HepG2 (cell line): Measurements from ENCODE around the gene LRP1B. TPM values are rescaled to one million over a fixed set of nuclear protein-coding genes. Genes with fewer than 3 reads are reported as not detected.

ENCODE experiments used
- ATAC-seq: fragments of 200-7000 bp; cut with Tn5 transposase; 3 replicates; pipeline ENCODE4 v1.9.1; 2020; ENCODE audit warnings: mild to moderate bottlenecking, moderate library complexity
- BruUV-seq: library from RNA; stranded (reverse); fragments of 400-500 nt; replicated peaks from 2 replicates; lab custom pipeline; 2021; lab: Mats Ljungman, UMichigan
- CTCF ChIA-PET: fragments of 300-600 bp; formaldehyde crosslinking; extraction: SDS; loops from one replicate; lab custom pipeline; 2021; ENCODE audit warnings: low total read pairs, inconsistent platforms, low intra/inter-chr PET ratio; lab: Yijun Ruan, JAX
- POLR2A ChIA-PET: fragments of 350-600 bp; sonication (Branson Sonifier 250); formaldehyde crosslinking; loops from one replicate; lab custom pipeline; 2020; ENCODE audit warnings: antibody characterized with exemption, inconsistent platforms; lab: Yijun Ruan, JAX
- DNase-seq: peaks from one replicate; pipeline ENCODE4 v3.0.0-alpha.2; 2015; ENCODE audit warnings: low spot score
- FAIRE-seq: peaks from 3 replicates; lab custom pipeline; 2011; peaks lifted over from hg19 to GRCh38; lab: Jason Lieb, UNC
- H2AFZ ChIP-seq: one replicate; pipeline ENCODE4 v1.6.1; 2011; ENCODE audit warnings: low read length, inconsistent platforms
- H3K27ac ChIP-seq: fragments of 300-600 bp; 3 replicates; pipeline ENCODE4 v1.8.0; 2011; ENCODE audit warnings: mixed run types, mild to moderate bottlenecking, mixed read lengths, low read length, inconsistent platforms; ENCODE audit not compliant: insufficient read depth; ENCODE audit errors: extremely low read length
- H3K27me3 ChIP-seq, 2 experiments: fragments of 200-600 bp in 1 of 2; 2 replicates in 1 of 2; 3 replicates in 1 of 2; pipeline versions ENCODE4 v1.6.0 to v1.8.0; 2011; ENCODE audit warnings: low read length in 2 of 2, mild to moderate bottlenecking in 2 of 2, moderate library complexity in 2 of 2, inconsistent platforms in 1 of 2; ENCODE audit not compliant: insufficient read depth in 2 of 2, control insufficient read depth in 1 of 2
- H3K36me3 ChIP-seq, 2 experiments: fragments of 200-600 bp in 1 of 2; replicated peaks in 1 of 2; 2 replicates in 1 of 2; 3 replicates in 1 of 2; pipeline versions ENCODE4 v1.5.1 to v1.8.0; 2011; ENCODE audit warnings: low read length in 2 of 2, inconsistent platforms in 1 of 2; ENCODE audit not compliant: insufficient read depth in 2 of 2, control insufficient read depth in 1 of 2
- H3K4me1 ChIP-seq: 2 replicates; pipeline ENCODE4 v1.5.1; 2012; ENCODE audit warnings: low read length, inconsistent platforms; ENCODE audit not compliant: insufficient read depth
- H3K4me2 ChIP-seq: 2 replicates; pipeline ENCODE4 v1.6.0; 2011; ENCODE audit warnings: low read depth, low read length, inconsistent platforms
- H3K4me3 ChIP-seq, 3 experiments: fragments of 200-600 bp in 1 of 3; sonication (generic), shearing (Covaris generic) in 1 of 3; replicated peaks in 1 of 3; 2 replicates each; pipeline ENCODE4 v1.5.1; 2011 to 2016; ENCODE audit warnings: low read length in 3 of 3, inconsistent platforms in 2 of 3, low read depth in 2 of 3, mild to moderate bottlenecking in 2 of 3, control low read depth in 1 of 3, mixed read lengths in 1 of 3; ENCODE audit not compliant: insufficient read depth in 1 of 3
- H3K79me2 ChIP-seq: one replicate; pipeline ENCODE4 v1.6.1; 2011; ENCODE audit warnings: low read length, inconsistent platforms; ENCODE audit not compliant: insufficient read depth
- H3K9ac ChIP-seq: 2 replicates; pipeline ENCODE4 v1.6.0; 2011; ENCODE audit warnings: mild to moderate bottlenecking, low read depth, low read length, inconsistent platforms; ENCODE audit not compliant: insufficient read depth
- H3K9me3 ChIP-seq: 2 replicates; pipeline ENCODE4 v1.5.1; 2012; ENCODE audit warnings: mild to moderate bottlenecking, low read length
- H4K20me1 ChIP-seq: 2 replicates; pipeline ENCODE4 v1.6.0; 2011; ENCODE audit warnings: inconsistent platforms, mild to moderate bottlenecking, low read length, moderate library complexity; ENCODE audit not compliant: insufficient read depth
- CEBPB ChIP-seq: IDR thresholded peaks from 2 replicates; pipeline ENCODE4 v1.6.1; 2011; ENCODE audit warnings: low read depth, low read length, improper control_type of control experiment, borderline replicate concordance
- HNF4A ChIP-seq: sonication (generic); formaldehyde crosslinking; IDR thresholded peaks from 2 replicates; pipeline ENCODE4 v1.4.0; 2020; ENCODE audit warnings: missing genetic modification reagents
- ZNF709 ChIP-seq: sonication (generic); formaldehyde crosslinking; IDR thresholded peaks from 2 replicates; pipeline ENCODE4 v1.5.0; 2020; ENCODE audit warnings: mild to moderate bottlenecking, missing genetic modification reagents
- WGBS: methylation state at CpG from one replicate; pipeline ENCODE4 v1.1.6; 2017; ENCODE audit warnings: low lambda C conversion rate; 5-methylcytosine and 5-hydroxymethylcytosine counted together
- in situ Hi-C: cut with HindIII; loops from 2 replicates; pipeline ENCODE4 v1.10.0; 2017; ENCODE audit warnings: low pct_unique_long_range_greater_than_20kb; ENCODE audit not compliant: extremely low pct_ligation_motif_present
- intact Hi-C: fragments of 100-400 bp; cut with micrococcal nuclease; formaldehyde crosslinking; loops from one replicate; pipeline ENCODE4 v1.10.0; 2022; ENCODE audit not compliant: unreplicated experiment
- polyA plus RNA-seq, 8 experiments: library from polyadenylated mRNA; depleted of rRNA in 3 of 8; stranded (reverse) in 7 of 8; unstranded in 1 of 8; fragments of >200 nt; fragmentation: Illumina TruSeq in 4 of 8; extraction: Trizol in 4 of 8; gene quantifications; 2 replicates each; pipeline versions ENCODE4 v1.2.1 to v1.2.3, GENCODE V29; 2011 to 2016; ENCODE audit warnings: low read depth in 4 of 8, missing spikeins in 1 of 8, mixed read lengths in 1 of 8; ENCODE audit not compliant: insufficient read depth in 1 of 8
- total RNA-seq, 5 experiments: library from RNA; depleted of rRNA; stranded (reverse); fragments of >200 nt; fragmentation: Illumina TruSeq; extraction: Trizol; gene quantifications; 2 replicates each; pipeline ENCODE4 v1.2.3, GENCODE V29; 2016; ENCODE audit warnings: low read depth in 1 of 5
- TF ChIP-seq, protein P1 (sequence below): IDR thresholded peaks from 2 replicates; pipeline ENCODE4 v1.6.1; 2012; ENCODE audit warnings: inconsistent platforms
- TF ChIP-seq, protein P2 (sequence below): sonication (generic); formaldehyde crosslinking; IDR thresholded peaks from 2 replicates; pipeline ENCODE4 v1.9.0; 2022; ENCODE audit warnings: low read depth, missing genetic modification reagents

The LRP1B gene
- total and polyA plus RNA-seq, 2 of the 13 experiments (the other 11 are each of a cell fraction or from before 2014, with no cell fraction given) = 0.04 TPM; not detected in 1

- Histone ChIP-seq H3K27ac (no peak overlapping the region), H3K9ac (no peak overlapping the region), H4K20me1 (no peaks in the 10 kb centered on the region), H2AFZ (no peak overlapping the region), H3K36me3 (no peaks in the 10 kb centered on the region), H3K4me1 (no peaks in the 10 kb centered on the region), H3K9me3 (no peaks in the 10 kb centered on the region), H3K79me2 (no peaks in the 10 kb centered on the region), H3K4me3 (no peak overlapping the region), H3K4me2 (no peak overlapping the region), H3K27me3 (no peaks in the 10 kb centered on the region)
- no TSS peak for BruUV-seq
- ATAC-seq (no peak), FAIRE-seq (no peak), DNase-seq (no peak)
- in situ Hi-C loops = no loop called here
- TF ChIP-seq ZNF709 (CRISPR knock-in tag) (no peak), CEBPB (peak; percentile 69; the same call in 1 of the 2 replicates)
- TF ChIP-seq, protein P1, sequence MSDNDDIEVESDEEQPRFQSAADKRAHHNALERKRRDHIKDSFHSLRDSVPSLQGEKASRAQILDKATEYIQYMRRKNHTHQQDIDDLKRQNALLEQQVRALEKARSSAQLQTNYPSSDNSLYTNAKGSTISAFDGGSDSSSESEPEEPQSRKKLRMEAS = no peak
- POLR2A ChIA-PET = no interaction called here
- intact Hi-C loops = no loop called here
- CTCF ChIA-PET = no interaction called here
Measured at GRCh38 chr2:141075753-141076152, 1055.1 kb downstream of the LRP1B start.

DNA sequence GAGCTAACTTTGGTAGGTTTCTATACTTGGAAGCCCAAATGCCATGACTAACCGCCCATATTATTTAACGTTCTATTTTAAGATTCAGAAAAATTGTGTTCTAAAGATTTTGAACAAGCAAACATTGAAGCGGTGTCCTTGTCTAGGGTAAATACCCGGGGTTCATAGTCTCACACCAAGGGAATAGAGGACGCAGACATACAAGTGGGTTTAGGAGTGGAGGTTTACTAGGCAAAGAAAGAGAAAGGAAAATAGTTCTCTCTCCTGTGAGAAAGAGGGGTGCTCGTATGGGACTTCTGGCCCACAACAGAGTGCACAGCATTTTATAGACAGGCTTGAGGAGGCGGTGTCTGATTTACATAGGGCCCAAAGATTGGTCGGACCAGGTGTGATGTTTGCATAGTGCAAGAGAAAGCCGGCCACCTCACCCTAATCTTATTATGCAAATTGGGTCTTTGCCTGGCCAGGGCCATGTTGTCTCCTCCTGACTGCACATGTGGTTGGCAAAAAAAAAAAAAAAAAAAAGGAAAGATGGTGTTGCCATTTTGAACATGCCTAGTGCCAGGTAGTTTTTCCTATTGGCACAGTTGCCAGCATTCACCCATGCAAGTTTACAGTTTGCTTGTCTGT lies 1062.6 kb downstream of the LRP1B start:
- Histone ChIP-seq H3K79me2 (no peaks in the 10 kb centered on the region), H3K9ac (no peak overlapping the region), H3K36me3 (no peaks in the 10 kb centered on the region), H3K27me3 (no peaks in the 10 kb centered on the region), H3K4me1 (no peaks in the 10 kb centered on the region; the same call in 1 of the 2 replicates), H4K20me1 (no peaks in the 10 kb centered on the region), H3K9me3 (no peaks in the 10 kb centered on the region), H3K4me2 (peak overlapping the region; percentile 22; the same call in 1 of the 2 replicates), H2AFZ (no peak overlapping the region), H3K27ac (no peak overlapping the region), H3K4me3 (no peak overlapping the region)
- intact Hi-C loops = no loop called here
- POLR2A ChIA-PET = no interaction called here
- 15% methylated on average over 9 of the region's 9 CpGs for WGBS
- FAIRE-seq (no peak), ATAC-seq (peak; percentile 80), DNase-seq (peak; percentile 3)
- in situ Hi-C loops = no loop called here
- CTCF ChIA-PET = no interaction called here
- TF ChIP-seq HNF4A (CRISPR knock-in tag) = peak; percentile 24; the same call in 1 of the 2 replicates
- TF ChIP-seq, protein P2, sequence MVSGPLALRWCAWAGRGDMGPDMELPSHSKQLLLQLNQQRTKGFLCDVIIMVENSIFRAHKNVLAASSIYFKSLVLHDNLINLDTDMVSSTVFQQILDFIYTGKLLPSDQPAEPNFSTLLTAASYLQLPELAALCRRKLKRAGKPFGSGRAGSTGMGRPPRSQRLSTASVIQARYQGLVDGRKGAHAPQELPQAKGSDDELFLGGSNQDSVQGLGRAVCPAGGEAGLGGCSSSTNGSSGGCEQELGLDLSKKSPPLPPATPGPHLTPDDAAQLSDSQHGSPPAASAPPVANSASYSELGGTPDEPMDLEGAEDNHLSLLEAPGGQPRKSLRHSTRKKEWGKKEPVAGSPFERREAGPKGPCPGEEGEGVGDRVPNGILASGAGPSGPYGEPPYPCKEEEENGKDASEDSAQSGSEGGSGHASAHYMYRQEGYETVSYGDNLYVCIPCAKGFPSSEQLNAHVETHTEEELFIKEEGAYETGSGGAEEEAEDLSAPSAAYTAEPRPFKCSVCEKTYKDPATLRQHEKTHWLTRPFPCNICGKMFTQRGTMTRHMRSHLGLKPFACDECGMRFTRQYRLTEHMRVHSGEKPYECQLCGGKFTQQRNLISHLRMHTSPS = no peak
- no TSS peak for BruUV-seq
